GM12865 (cell line): ENCODE results near the gene ZIK1.
A peak's percentile ranks its signal among the peaks of the same experiment; 100 is the strongest.

Source experiments
- DNase-seq: peaks from one replicate; pipeline ENCODE4 v3.0.0; 2010; ENCODE audit warnings: low read depth
- H3K4me3 ChIP-seq: 2 replicates; pipeline ENCODE4 v1.5.1; 2011; ENCODE audit warnings: mild to moderate bottlenecking, low read depth, low read length, control low read depth
- TF ChIP-seq, protein P1 (sequence below): IDR thresholded peaks from 2 replicates; pipeline ENCODE4 v1.5.1; 2011; ENCODE audit warnings: low read length, control low read depth, low read depth, inconsistent platforms; ENCODE audit not compliant: insufficient read depth; ENCODE audit errors: missing control alignments

The ZIK1 gene

DNA sequence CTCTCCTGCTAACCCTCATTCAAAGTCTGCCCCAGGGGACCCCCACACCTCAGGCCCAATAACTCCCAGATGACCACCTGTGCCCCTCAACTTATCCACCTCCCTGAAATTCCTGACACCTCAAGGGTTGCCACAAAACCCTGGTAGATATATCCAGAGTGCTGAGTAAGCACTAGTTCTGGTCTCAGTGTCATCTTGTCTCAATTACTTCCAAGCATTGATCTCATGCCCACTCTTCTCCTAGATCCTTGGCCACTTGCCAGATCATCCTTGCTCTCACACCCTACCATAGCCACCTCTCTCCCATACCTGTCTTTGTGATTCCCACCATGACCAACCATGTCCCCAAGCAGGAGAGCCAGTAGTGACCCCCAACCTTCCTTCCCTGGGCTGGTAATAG lies 7.3 kb upstream of the ZIK1 start:
- TF ChIP-seq, protein P1, sequence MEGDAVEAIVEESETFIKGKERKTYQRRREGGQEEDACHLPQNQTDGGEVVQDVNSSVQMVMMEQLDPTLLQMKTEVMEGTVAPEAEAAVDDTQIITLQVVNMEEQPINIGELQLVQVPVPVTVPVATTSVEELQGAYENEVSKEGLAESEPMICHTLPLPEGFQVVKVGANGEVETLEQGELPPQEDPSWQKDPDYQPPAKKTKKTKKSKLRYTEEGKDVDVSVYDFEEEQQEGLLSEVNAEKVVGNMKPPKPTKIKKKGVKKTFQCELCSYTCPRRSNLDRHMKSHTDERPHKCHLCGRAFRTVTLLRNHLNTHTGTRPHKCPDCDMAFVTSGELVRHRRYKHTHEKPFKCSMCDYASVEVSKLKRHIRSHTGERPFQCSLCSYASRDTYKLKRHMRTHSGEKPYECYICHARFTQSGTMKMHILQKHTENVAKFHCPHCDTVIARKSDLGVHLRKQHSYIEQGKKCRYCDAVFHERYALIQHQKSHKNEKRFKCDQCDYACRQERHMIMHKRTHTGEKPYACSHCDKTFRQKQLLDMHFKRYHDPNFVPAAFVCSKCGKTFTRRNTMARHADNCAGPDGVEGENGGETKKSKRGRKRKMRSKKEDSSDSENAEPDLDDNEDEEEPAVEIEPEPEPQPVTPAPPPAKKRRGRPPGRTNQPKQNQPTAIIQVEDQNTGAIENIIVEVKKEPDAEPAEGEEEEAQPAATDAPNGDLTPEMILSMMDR = no peak
- H3K4me3 ChIP-seq = no peak overlapping the region

DNA sequence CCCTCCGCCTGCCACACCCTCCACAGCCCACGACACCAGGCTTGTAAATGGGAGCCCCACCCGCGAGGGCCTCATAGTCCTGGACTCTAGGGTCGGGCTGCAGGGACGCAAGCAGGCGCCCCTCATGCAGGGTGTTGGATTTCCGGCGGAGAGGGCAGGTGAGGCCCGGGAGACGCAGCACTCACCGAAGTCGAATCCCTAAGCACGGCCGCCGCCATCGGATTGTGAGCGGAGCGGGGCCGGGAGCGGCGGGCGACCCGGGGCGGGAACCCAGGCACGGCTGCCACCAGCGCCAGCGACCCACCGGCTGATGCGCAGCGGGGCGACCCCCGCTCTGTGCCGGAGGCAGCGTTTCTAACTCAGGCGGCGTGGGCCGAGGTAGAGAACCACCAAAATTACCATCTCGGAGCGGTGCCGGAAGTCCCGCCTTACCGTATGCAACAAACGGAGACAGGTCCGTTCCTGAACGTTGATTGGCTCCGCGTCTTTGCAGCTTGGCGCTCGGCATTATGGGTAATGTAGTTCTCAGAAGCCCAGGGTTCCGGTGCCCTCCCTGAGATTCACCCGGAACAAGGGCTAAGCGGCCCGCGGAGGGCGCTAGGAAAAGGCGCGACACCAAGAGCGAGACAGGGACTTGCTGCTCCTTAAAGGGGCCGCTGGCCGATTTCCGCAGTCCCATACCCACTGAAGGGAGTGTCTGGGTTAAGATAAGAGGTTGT lies 5.3 kb upstream of the ZIK1 start, which contains the start of gene ZNF416:
Gene ZNF416, minus strand, starts transcription at position 425 of the 719 bp plus-strand sequence. Its CDS starts 207 bp downstream, at position 218.
- TF ChIP-seq, protein P1 = peak; percentile 7
- peak within 1 kb of the TSS; percentile 97 for H3K4me3 ChIP-seq

More for the DNA sequence above, 7.3 kb upstream of the ZIK1 start:
- no peak for DNase-seq

DNA sequence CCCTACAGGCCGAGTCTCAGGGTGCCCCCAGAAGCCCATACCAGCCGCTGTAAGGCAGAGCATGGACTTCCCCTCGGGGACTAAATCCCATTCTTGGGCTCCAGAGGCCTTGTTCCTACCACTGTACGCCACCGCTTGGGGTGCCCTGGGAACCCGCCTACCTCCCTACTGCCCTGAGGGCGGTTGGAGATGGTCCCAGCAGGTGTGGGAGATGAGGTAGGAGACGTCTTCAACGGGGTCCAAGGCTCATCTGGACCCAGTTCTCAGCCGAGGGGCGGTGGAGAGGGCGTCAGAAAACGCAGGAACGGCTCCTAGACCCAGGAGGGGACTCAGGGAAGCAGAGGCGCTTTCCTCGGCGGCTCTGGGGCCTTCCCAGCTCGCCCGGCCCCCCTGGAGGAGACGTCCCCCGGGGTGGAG lies 833 bp upstream of the ZIK1 start:
- H3K4me3 ChIP-seq = no peak overlapping the region; the same call in 1 of the 2 replicates
- TF ChIP-seq, protein P1 = no peak

More for the DNA sequence above, 5.3 kb upstream of the ZIK1 start, which contains the start of gene ZNF416:
- DNase-seq = peak; percentile 99

DNA sequence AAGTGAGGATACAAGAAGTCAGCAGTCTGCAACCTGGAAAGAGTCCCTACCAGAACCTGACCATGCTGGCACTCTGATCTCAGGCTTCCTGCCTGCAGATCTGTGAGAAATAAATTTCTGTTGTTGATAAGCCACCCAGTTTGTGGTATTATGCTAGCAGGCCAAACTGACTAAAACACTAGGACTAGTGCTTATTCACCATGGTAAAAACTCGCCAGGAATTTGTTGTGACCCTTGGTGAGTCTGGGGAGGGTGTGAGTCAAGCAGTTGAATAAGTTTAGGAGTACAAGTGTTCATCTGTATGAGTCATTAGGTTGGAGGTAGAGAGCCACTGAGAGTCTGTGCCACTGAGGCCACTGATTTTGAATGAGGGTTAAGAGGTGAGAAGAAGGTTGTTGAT lies 3.6 kb downstream of the ZIK1 start:
- TF ChIP-seq, protein P1 = no peak
- no peak for DNase-seq
- H3K4me3 ChIP-seq = no peak overlapping the region

More for the DNA sequence above, 833 bp upstream of the ZIK1 start:
- no peak for DNase-seq

DNA sequence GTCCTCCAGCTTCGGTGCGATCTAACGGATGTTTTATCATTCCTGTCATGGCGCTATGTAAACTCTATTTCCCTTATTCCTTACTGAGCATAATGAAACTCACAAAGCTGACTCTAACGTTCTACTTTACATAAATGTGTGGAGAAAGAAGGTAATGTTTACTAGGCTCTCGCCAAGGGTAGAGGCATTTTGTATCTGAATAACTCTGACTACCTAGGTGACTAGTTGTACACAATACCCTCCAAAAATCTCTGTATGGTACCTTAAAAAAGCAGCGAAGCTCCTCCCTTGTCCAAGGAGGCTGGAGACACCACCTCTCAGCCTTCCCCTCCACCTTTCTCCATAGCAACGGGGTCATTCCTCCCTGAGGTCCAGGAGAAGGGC lies 15.4 kb downstream of the ZIK1 start:
- H3K4me3 ChIP-seq = peak overlapping the region; percentile 87
- TF ChIP-seq, protein P1 = no peak
- no peak for DNase-seq

DNA sequence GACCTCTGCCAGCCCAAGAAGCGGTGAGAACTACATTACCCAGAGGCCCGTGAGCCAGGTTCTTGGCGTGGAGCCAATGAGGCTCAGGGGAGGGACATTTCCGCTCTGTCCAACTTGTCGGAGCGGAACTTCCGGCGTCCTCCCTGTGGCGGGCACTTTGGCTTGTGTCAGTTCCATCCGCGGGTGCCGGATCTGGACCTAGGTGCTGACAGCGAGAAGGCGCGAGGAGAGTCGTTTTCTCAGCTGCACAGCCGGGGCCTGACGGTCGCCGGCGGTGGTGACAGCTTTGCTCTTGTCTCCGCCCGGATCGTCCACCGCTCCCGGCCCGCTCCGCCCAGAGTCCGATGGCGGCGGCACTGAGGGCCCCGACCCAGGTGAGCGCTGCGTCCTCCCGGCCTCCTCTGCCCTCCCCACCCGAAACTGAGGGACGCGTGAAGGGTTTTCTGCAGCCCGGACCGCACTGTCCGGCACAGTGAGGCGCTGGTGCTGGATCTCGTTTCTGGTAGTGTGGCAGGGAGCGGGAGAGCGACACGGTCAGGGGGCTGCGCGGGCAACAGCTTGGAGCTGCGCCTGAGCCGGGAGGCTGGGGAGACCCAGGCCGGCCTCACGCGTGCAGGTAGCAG lies 15.9 kb downstream of the ZIK1 start, which contains the start of gene ZNF530:
Gene ZNF530, plus strand, starts transcription at position 125 of the 623 bp plus-strand sequence. CDS start 4,461 bp downstream, outside the sequence.
- TF ChIP-seq, protein P1 = no peak
- H3K4me3 ChIP-seq = peak within 1 kb of the TSS; percentile 87
- peak; percentile 96 for DNase-seq

DNA sequence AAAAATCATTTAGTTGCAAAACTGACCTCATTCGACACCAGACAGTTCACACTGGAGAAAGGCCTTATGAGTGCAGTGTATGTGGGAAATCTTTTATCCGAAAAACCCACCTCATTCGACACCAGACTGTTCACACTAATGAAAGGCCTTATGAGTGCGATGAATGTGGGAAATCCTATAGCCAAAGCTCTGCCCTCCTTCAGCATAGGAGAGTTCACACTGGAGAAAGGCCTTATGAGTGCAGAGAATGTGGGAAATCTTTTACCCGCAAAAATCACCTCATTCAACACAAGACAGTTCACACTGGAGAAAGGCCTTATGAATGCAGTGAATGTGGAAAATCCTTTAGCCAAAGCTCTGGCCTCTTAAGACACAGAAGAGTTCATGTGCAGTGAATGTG lies 23.0 kb downstream of the ZIK1 start:
- no peak overlapping the region for H3K4me3 ChIP-seq
- TF ChIP-seq, protein P1 = no peak
- DNase-seq = no peak
